SK-N-SH treated with all-trans-retinoic acid at 6 μM for 48 hours (cell line): ENCODE measurements around the gene MAP1A.

ENCODE experiments used
- ATAC-seq: fragments of 200-7000 bp; cut with Tn5 transposase; 3 replicates; pipeline ENCODE4 v1.9.1; 2020; ENCODE audit warnings: mild to moderate bottlenecking, moderate library complexity
- ARNTL ChIP-seq: fragments of 450-650 bp; formaldehyde crosslinking; IDR thresholded peaks from 2 replicates; pipeline ENCODE4 v1.5.0; 2020; ENCODE audit warnings: low read depth, mild to moderate bottlenecking, moderate library complexity, borderline replicate concordance
- BACH2 ChIP-seq: fragments of 250-450 bp; sonication (Bioruptor Pico); IDR thresholded peaks from 2 replicates; pipeline ENCODE4 v1.9.0; 2021; ENCODE audit warnings: mild to moderate bottlenecking, borderline replicate concordance
- CSDC2 ChIP-seq: fragments of 250-450 bp; sonication (Bioruptor Pico); IDR thresholded peaks from 2 replicates; pipeline ENCODE4 v1.5.0; 2020; ENCODE audit warnings: mild to moderate bottlenecking, moderate library complexity
- CSRNP3 ChIP-seq: fragments of 250-450 bp; sonication (Bioruptor Pico); IDR thresholded peaks from 2 replicates; pipeline ENCODE4 v1.5.1; 2021; ENCODE audit warnings: mild to moderate bottlenecking, moderate library complexity
- ESRRG ChIP-seq: fragments of 250-450 bp; sonication (Bioruptor Pico); IDR thresholded peaks from 2 replicates; pipeline ENCODE4 v1.6.1; 2021; ENCODE audit warnings: mild to moderate bottlenecking
- GLIS3 ChIP-seq: fragments of 250-450 bp; sonication (Bioruptor Pico); IDR thresholded peaks from 2 replicates; pipeline ENCODE4 v1.5.0; 2020; ENCODE audit warnings: mild to moderate bottlenecking, moderate library complexity
- ISL1 ChIP-seq: fragments of 250-450 bp; sonication (Bioruptor Pico); IDR thresholded peaks from 2 replicates; pipeline ENCODE4 v2.1.2; 2022; ENCODE audit warnings: mild to moderate bottlenecking, moderate library complexity
- OSR1 ChIP-seq: fragments of 250-450 bp; sonication (Bioruptor Pico); IDR thresholded peaks from 2 replicates; pipeline ENCODE4 v1.8.0; 2022; ENCODE audit warnings: moderate library complexity, mild to moderate bottlenecking, inconsistent platforms
- PATZ1 ChIP-seq: fragments of 250-450 bp; sonication (Bioruptor Pico); IDR thresholded peaks from 2 replicates; pipeline ENCODE4 v1.8.0; 2020; ENCODE audit warnings: mild to moderate bottlenecking, moderate library complexity, borderline replicate concordance
- POU6F1 ChIP-seq: fragments of 250-450 bp; sonication (Bioruptor Pico); IDR thresholded peaks from 2 replicates; pipeline ENCODE4 v1.8.0; 2021; ENCODE audit warnings: low read depth, mild to moderate bottlenecking, moderate library complexity, borderline replicate concordance
- PPARA ChIP-seq: fragments of 250-450 bp; sonication (Bioruptor Pico); IDR thresholded peaks from 2 replicates; pipeline ENCODE4 v1.5.0; 2020; ENCODE audit warnings: mild to moderate bottlenecking, borderline replicate concordance
- RARB ChIP-seq: fragments of 250-450 bp; sonication (Bioruptor Pico); IDR thresholded peaks from 2 replicates; pipeline ENCODE4 v1.8.0; 2021; ENCODE audit warnings: mild to moderate bottlenecking, moderate library complexity
- SNAI2 ChIP-seq: fragments of 250-450 bp; sonication (Bioruptor Pico); IDR thresholded peaks from 2 replicates; pipeline ENCODE4 v1.5.0; 2020; ENCODE audit warnings: mild to moderate bottlenecking, moderate library complexity
- TCF4 ChIP-seq: fragments of 250-450 bp; sonication (Bioruptor Pico); IDR thresholded peaks from 2 replicates; pipeline ENCODE4 v1.8.0; 2021; ENCODE audit warnings: mild to moderate bottlenecking, moderate library complexity, borderline replicate concordance
- TOX ChIP-seq: fragments of 250-450 bp; sonication (Bioruptor Pico); IDR thresholded peaks from 2 replicates; pipeline ENCODE4 v1.8.0; 2021; ENCODE audit warnings: mild to moderate bottlenecking, moderate library complexity, borderline replicate concordance
- ZC3H10 ChIP-seq: fragments of 250-450 bp; sonication (Bioruptor Pico); IDR thresholded peaks from 2 replicates; pipeline ENCODE4 v1.5.1; 2021; ENCODE audit warnings: mild to moderate bottlenecking, moderate library complexity
- ZFP3 ChIP-seq: fragments of 250-450 bp; sonication (Bioruptor Pico); IDR thresholded peaks from 2 replicates; pipeline ENCODE4 v1.5.0; 2020; ENCODE audit warnings: mild to moderate bottlenecking, moderate library complexity
- ZFP30 ChIP-seq: fragments of 450-650 bp; formaldehyde crosslinking; IDR thresholded peaks from 2 replicates; pipeline ENCODE4 v1.5.0; 2022; ENCODE audit warnings: mild to moderate bottlenecking, moderate library complexity
- ZNF70 ChIP-seq: fragments of 450-650 bp; formaldehyde crosslinking; IDR thresholded peaks from 2 replicates; pipeline ENCODE4 v1.5.0; 2020; ENCODE audit warnings: mild to moderate bottlenecking, moderate library complexity
- ZNF8 ChIP-seq: fragments of 450-650 bp; formaldehyde crosslinking; IDR thresholded peaks from 2 replicates; pipeline ENCODE4 v1.5.0; 2020; ENCODE audit warnings: mild to moderate bottlenecking, moderate library complexity
- TF ChIP-seq, protein P1 (sequence below): fragments of 250-450 bp; sonication (Bioruptor Pico); IDR thresholded peaks from 2 replicates; pipeline ENCODE4 v1.5.0; 2020; ENCODE audit warnings: mild to moderate bottlenecking, moderate library complexity
- TF ChIP-seq, protein P2 (sequence below): fragments of 250-450 bp; sonication (Bioruptor Pico); IDR thresholded peaks from 2 replicates; pipeline ENCODE4 v1.5.1; 2020; ENCODE audit warnings: low read depth, mild to moderate bottlenecking, moderate library complexity

MAP1A gene

GRCh38 chr15:43499635-43500034 is 17.8 kb upstream of the MAP1A start:
- no peak for ATAC-seq

DNA sequence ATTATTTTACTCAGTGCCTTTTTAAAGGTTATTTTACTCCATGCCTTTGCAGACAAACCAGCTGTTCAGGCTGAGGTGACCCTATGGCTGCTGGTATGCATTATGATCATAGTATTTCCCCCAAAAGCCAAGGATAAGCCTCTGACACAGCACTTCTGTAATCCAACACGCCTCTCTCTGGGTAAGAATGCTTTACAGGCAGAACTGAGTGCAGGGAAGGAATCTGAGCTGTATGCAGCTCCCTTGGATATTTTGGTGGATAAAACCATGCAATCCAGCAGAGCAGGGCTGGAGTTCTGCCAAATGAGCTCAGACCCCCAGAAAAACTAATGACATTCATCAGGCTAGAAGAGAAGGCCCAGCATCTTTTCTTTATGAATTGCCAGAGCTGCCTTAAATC is 11.7 kb upstream of the MAP1A start:
- no peak for ATAC-seq
- TF ChIP-seq ESRRG: no peak
- no peak for TF ChIP-seq ZNF8 (CRISPR knock-in tag)
- TF ChIP-seq CSDC2: no peak
- no peak for TF ChIP-seq CSRNP3
- TF ChIP-seq OSR1 (CRISPR knock-in tag): no peak
- no peak for TF ChIP-seq ZC3H10 (CRISPR knock-in tag)
- no peak for TF ChIP-seq TOX
- no peak for TF ChIP-seq ZFP30 (CRISPR knock-in tag)
- TF ChIP-seq ISL1 (CRISPR knock-in tag): no peak
- TF ChIP-seq TCF4: no peak

More at GRCh38 chr15:43499635-43500034, 17.8 kb upstream of the MAP1A start:
- TF ChIP-seq ESRRG (no peak), ARNTL (no peak)
- TF ChIP-seq, protein P1, sequence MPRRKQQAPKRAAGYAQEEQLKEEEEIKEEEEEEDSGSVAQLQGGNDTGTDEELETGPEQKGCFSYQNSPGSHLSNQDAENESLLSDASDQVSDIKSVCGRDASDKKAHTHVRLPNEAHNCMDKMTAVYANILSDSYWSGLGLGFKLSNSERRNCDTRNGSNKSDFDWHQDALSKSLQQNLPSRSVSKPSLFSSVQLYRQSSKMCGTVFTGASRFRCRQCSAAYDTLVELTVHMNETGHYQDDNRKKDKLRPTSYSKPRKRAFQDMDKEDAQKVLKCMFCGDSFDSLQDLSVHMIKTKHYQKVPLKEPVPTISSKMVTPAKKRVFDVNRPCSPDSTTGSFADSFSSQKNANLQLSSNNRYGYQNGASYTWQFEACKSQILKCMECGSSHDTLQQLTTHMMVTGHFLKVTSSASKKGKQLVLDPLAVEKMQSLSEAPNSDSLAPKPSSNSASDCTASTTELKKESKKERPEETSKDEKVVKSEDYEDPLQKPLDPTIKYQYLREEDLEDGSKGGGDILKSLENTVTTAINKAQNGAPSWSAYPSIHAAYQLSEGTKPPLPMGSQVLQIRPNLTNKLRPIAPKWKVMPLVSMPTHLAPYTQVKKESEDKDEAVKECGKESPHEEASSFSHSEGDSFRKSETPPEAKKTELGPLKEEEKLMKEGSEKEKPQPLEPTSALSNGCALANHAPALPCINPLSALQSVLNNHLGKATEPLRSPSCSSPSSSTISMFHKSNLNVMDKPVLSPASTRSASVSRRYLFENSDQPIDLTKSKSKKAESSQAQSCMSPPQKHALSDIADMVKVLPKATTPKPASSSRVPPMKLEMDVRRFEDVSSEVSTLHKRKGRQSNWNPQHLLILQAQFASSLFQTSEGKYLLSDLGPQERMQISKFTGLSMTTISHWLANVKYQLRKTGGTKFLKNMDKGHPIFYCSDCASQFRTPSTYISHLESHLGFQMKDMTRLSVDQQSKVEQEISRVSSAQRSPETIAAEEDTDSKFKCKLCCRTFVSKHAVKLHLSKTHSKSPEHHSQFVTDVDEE (CRISPR knock-in tag): no peak

GRCh38 chr15:43508421-43508820 is 9.0 kb upstream of the MAP1A start:
- no peak for ATAC-seq
- TF ChIP-seq ZFP30 (CRISPR knock-in tag): no peak
- no peak for TF ChIP-seq ZC3H10 (CRISPR knock-in tag)
- TF ChIP-seq POU6F1 (CRISPR knock-in tag): no peak
- TF ChIP-seq, protein P1 (CRISPR knock-in tag): no peak
- TF ChIP-seq BACH2 (CRISPR knock-in tag): no peak
- TF ChIP-seq RARB: no peak
- TF ChIP-seq ZNF70 (CRISPR knock-in tag): no peak
- TF ChIP-seq, protein P2, sequence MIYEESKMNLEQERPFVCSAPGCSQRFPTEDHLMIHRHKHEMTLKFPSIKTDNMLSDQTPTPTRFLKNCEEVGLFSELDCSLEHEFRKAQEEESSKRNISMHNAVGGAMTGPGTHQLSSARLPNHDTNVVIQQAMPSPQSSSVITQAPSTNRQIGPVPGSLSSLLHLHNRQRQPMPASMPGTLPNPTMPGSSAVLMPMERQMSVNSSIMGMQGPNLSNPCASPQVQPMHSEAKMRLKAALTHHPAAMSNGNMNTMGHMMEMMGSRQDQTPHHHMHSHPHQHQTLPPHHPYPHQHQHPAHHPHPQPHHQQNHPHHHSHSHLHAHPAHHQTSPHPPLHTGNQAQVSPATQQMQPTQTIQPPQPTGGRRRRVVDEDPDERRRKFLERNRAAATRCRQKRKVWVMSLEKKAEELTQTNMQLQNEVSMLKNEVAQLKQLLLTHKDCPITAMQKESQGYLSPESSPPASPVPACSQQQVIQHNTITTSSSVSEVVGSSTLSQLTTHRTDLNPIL: no peak
- TF ChIP-seq ESRRG: no peak
- TF ChIP-seq TCF4: no peak
- TF ChIP-seq CSRNP3: no peak
- TF ChIP-seq PPARA (CRISPR knock-in tag): no peak
- no peak for TF ChIP-seq SNAI2 (CRISPR knock-in tag)
- no peak for TF ChIP-seq GLIS3 (CRISPR knock-in tag)
- TF ChIP-seq ZFP3: no peak
- TF ChIP-seq OSR1 (CRISPR knock-in tag): no peak
- no peak for TF ChIP-seq PATZ1 (CRISPR knock-in tag)
- TF ChIP-seq ISL1 (CRISPR knock-in tag): no peak
- no peak for TF ChIP-seq CSDC2
